ENCODE measurements around the gene KCNH4. TPM values are rescaled to one million over a fixed set of nuclear protein-coding genes. Genes with fewer than 3 reads are reported as not detected.

KCNH4 gene
- total RNA-seq, result under 0.01 TPM in 1 of 2 replicates, not detected in the other

DNA sequence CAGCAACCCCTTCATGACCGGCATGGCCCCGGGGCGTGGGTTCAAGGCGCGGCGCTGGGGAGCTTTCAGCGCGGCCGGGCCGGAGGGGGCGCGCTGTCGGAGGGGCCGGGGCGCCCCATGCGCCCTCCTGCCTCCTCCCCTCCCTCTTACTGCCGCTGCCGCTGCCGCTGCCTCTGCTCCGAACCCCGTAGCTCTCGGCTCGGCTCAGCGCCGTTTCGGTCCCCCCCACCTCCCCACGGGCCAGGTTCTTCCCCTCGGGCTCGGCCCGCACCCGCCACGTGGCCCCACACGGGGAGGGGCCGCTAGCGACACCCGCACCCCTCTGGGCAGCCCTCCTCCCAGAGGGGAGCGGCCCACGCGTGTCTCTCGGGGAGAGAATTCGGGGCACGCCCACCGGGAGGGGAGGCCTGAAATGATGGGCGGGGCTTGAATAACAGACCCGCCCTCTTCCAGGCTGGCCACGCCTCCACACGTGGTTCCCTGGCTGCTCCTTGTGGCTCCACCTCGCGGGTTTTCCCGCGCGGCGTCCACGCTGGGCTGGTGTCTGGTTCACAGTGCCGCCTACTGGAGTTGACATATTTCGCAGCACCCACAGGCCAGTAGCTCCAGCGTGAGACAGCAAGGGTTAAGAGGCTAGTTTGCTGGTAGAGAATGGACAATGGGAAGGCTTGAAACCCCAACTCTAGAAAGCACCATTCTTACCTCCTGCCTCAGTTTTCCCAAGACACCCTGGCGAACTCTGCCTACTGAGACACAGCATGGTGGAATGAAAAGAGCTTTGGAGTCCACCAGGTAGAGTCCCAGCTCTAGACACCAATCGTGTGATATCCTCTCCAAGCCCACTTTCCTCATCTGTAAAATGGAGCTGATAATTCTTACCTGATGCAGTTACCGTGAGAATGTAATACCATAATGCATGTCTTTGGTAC, at the start of gene KCNH4:
Gene KCNH4 (minus strand): TSS at position 221 of the 929 bp plus-strand sequence. CDS start 197 bp downstream, at position 24.

DNA sequence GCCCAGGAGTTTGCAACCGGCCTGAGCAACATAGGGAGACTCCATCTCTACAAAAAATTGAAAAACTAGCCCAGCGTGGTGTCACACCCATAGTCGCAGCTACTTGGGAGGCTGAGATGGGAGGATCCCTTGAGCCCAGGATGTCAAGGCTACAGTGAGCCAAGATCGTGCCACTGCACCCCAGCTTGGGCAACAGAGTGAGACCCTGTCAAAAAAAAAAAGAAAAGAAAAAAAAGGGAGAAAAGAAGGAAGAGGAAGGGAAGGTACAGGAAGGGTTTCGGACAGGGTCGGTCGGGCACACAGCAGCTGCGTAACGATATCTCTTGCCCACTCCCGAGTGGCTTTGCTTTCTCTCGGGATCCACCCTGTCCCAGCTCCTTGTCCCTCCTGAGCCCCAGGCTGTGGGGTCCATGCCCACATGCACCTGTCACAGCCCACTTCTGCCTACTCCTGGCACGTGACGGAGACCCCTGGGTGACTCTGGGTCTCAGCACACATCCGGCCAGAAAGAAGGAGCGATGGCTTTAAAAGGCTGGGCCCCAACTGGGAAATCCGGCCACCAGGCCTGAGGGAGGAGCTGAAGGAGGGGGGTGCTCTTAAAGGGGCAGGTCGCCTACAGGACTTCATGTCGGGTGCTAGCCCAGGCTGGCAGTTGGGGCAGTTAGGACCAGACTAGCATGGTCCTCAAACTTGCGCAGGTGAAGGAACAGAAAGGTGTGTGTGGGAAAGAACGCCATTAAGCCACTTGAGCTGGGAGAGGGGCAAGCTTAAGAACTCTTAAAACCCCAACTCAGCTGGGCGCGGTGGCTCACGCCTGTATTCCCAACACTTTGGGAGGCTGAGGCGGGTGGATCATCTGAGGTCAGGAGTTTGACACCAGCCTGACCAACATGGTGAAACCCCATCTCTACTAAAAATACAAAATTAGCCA, 13.3 kb upstream of the KCNH4 start, which contains the start of gene GHDC:
Gene GHDC (minus strand): TSS at position 526 of the 931 bp plus-strand sequence. CDS start 913 bp downstream, outside the sequence.

DNA sequence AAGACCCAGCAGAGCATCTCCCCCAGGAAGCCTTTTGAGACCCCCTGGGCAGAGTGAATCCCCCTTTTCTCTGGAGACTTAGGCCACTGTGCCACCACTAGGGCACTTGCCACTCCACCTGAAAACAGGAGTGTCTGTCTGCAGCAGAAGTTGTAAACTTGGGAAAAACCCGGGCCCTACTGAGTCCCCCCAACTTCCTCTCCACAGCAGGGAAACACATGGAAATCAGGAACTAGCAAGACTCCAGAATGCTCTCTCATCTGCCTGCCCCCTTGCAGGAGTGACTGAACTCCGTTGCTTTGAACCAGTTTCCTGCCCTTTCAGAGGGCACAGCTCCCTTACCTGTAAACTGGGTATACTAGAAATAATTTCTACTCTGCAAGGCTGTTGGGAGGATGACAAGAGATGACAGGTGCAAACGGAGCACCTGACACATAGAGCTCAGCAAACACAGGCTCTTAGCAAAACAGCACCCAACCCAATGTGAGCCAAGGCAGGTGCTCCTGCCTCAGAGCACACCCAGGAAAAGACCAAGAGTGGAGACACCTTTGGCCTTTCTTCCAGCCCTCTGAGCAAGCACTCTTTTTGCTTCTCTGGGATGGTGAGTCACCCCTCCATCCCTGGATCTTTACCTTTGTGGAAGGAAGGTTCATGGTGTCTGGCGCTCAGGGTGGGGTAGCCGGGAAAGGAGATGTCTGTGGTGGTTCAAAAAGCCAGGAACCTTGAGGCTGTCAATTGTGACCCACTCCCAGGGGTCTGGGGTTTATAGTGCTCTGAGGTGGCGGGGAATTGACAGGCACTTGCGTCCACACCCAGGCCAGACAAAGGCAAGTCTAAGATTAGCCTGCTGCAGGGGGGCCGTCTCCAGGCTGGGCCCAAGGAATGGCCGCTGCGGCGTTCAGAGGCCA, 4.0 kb upstream of the KCNH4 start, which contains the start of gene HCRT:
Gene HCRT (minus strand): TSS at position 740 of the 908 bp plus-strand sequence. CDS start 87 bp downstream, at position 653.

DNA sequence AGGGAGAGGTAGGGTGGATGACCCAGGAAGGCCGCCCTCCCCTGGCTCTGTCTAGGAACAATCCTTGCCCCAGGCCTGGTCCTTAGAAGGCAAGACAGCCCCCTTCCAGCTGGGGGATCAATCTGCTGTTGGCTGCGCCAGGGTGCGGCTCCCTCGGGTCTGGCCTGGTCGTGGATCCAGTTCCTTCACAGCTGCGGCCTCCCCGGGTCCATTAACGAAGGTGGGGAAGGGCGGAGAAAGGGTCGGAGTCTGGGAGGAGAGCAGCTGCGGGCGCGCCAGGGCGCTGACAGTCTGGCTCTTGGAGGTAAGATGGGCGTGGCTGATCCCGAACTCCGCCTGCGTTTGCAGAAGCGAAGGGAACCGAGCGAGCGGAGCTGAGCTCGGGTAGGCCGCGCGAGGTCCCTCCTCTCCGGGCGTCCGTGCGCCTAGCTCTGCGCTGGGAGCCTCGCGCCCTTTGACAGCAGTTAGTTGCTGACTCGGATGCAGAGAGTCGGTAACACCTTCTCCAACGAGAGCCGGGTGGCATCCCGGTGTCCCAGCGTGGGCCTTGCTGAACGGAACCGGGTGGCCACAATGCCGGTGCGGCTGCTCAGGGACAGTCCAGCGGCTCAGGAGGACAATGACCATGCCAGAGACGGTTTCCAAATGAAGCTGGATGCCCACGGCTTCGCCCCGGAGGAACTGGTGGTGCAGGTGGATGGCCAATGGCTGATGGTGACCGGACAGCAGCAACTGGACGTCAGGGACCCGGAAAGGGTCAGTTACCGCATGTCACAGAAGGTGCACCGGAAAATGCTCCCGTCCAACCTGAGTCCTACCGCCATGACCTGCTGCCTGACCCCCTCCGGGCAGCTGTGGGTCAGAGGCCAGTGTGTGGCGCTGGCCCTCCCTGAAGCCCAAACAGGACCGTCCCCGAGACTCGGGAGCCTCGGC, 58.3 kb downstream of the KCNH4 start, which contains the start of gene HSPB9:
Gene HSPB9 (plus strand): TSS at position 434 of the 933 bp plus-strand sequence. CDS start 47 bp downstream, at position 481.

DNA sequence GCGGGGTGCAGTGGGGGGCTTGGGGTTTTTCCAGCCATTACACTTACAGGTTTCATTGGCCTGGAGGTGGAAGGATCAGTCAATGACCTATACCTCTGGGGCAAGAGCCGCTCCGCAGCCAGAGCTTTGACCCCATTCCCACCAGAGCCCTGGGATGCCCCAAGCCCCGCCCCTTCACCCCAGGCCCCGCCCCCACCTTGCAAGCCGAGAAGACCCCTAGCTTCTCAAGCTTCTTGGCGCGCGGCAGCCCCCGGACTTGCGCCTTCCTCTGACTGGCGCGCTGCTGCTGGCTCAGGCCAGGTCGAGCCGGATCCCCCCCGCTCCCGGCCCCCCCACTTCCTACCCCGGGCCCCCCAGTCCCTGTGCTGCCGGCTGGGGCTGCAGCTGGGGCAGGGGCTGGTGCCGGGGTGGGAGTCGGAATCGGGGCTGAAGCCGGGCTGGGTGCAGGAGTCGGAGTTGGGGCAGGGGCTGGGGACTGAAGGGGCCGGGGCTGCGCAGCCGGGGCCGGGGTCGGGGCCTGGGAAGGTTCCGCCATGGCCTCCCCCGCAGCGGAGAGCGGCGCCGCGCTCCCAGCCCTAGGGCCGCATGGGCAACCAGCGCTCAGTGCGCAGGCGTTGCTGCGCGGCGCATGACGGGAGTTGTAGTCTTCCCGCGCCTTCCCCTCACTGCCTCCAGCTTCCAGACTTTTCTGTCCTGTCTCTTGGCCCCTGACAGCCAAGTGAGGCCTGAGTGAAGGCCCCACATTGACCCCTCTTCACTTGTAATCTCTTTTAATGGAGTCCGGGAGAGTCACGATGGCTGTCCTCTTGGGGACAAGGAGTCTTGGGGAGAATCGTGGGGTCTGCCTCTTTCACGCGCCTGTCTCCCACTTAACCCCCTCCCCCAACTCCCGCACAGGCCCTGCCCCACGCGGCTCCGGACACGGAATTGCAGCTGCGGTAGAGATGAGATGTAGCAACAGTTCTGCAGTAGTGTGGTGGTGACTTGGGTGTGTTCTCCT, 59.9 kb downstream of the KCNH4 start, which contains the start of gene KAT2A:
Gene KAT2A (minus strand): TSS at position 598 of the 1,000 bp plus-strand sequence. CDS start 63 bp downstream, at position 535.

DNA sequence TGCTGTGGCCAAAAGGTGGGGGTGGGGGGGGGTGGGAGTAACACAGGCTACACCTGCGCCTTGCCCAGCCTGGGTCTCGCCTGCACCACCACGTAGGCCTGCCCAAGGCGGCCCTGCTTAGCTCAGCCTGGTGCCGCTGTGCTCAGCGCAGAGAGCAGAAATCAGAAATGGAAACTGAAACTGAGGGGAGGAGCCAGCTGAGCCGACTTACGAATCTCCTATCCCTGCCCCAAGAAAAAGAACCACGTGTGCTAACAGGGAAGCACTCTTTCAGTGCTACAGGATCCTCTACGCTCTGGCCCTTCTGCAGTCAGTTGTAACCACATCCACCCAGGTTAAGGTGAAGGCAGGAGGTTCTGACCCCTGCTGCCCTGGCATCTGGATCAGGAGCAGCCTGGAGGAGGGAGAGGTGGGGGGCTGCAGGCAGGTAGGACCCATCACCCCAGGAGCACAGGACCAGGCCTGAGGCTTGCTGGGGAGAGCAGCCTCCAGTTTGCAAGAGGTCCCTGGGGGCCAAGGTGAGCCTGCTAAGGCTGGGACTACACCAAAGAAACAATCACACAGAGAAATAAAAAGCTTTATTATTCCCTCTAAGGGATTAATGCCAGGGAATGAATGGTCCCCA, 68.3 kb downstream of the KCNH4 start, which contains the start of gene DHX58:
Gene DHX58 (minus strand): TSS at position 163 of the 625 bp plus-strand sequence. CDS start 822 bp downstream, outside the sequence.

Other genes with a start within 250 kb of the KCNH4 start
- 63.4 and 90.5 TPM in 2 replicates for gene CNP, start 214.3 kb downstream of the KCNH4 start, total RNA-seq
- 52.6 and 72.0 TPM in 2 replicates for gene DNAJC7, start 163.7 kb downstream of the KCNH4 start, total RNA-seq
- 16.3 and 30.4 TPM in 2 replicates for gene NKIRAS2, start 161.1 kb downstream of the KCNH4 start, total RNA-seq
- gene C17orf113, start 130.5 kb downstream of the KCNH4 start, total RNA-seq, result 0.15 and 0.17 TPM in 2 replicates
- gene ZNF385C, start 82.7 kb downstream of the KCNH4 start, total RNA-seq, result not detected in 2 replicates
- gene DHX58, start 68.4 kb downstream of the KCNH4 start, total RNA-seq, result 17.2 and 25.6 TPM in 2 replicates
- 7.0 and 10.8 TPM in 2 replicates for gene KAT2A, start 59.8 kb downstream of the KCNH4 start, total RNA-seq
- not detected in 2 replicates for gene HSPB9, start 58.3 kb downstream of the KCNH4 start, total RNA-seq
- 82.9 and 87.3 TPM in 2 replicates for gene RAB5C, start 26.2 kb downstream of the KCNH4 start, total RNA-seq
- not detected in 2 replicates for gene HCRT, start 4.3 kb upstream of the KCNH4 start, total RNA-seq
- 16.1 and 30.3 TPM in 2 replicates for gene GHDC, start 13.4 kb upstream of the KCNH4 start, total RNA-seq
- gene STAT5B, start 95.2 kb upstream of the KCNH4 start, total RNA-seq, result 25.2 and 31.6 TPM in 2 replicates
- gene STAT5A, start 107.4 kb upstream of the KCNH4 start, total RNA-seq, result 23.0 and 67.6 TPM in 2 replicates
- 87.0 and 146 TPM in 2 replicates for gene STAT3, start 207.3 kb upstream of the KCNH4 start, total RNA-seq
- 586 and 703 TPM in 2 replicates for gene CAVIN1, start 242.1 kb upstream of the KCNH4 start, total RNA-seq

Measured in smooth muscle cell of trachea (primary cell).